Mucosa of stomach (tissue), 1 donor: Measurements from ENCODE around the gene PITPNC1.
"Not testable (repeated sequence)": the region's sequence is repeated elsewhere in the genome, so short reads cannot be mapped to it uniquely, and the experiment has no call there.

ENCODE experiments used
- H3K27me3 ChIP-seq: one replicate; pipeline ENCODE4 v1.7.0; 2013; ENCODE audit warnings: mild to moderate bottlenecking, low read length; ENCODE audit not compliant: control insufficient read depth, insufficient read depth
- H3K36me3 ChIP-seq: one replicate; pipeline ENCODE4 v1.7.0; 2013; ENCODE audit warnings: low read length; ENCODE audit not compliant: control insufficient read depth, insufficient read depth
- H3K4me1 ChIP-seq: one replicate; pipeline ENCODE4 v1.7.0; 2013; ENCODE audit warnings: mild to moderate bottlenecking, low read length; ENCODE audit not compliant: control insufficient read depth, insufficient read depth
- H3K4me3 ChIP-seq: one replicate; pipeline ENCODE4 v1.7.0; 2013; ENCODE audit warnings: low read length
- H3K9ac ChIP-seq: one replicate; pipeline ENCODE4 v1.7.0; 2013; ENCODE audit warnings: mild to moderate bottlenecking, low read length, moderate library complexity
- H3K9me3 ChIP-seq: one replicate; pipeline ENCODE4 v1.7.0; 2013; ENCODE audit warnings: mild to moderate bottlenecking, low read length, moderate library complexity; ENCODE audit not compliant: control insufficient read depth
- donor health status: Pancreatic carcinoma.

PITPNC1 gene

GRCh38 chr17:67727152-67728039, 350.3 kb downstream of the PITPNC1 start:
- H3K27me3 ChIP-seq, result not testable (repeated sequence)
- peaks cover 13% of the 10 kb centered on the region for H3K36me3 ChIP-seq

GRCh38 chr17:67729903-67730302, 352.8 kb downstream of the PITPNC1 start:
- Histone ChIP-seq H3K27me3 (no peaks in the 10 kb centered on the region), H3K9ac (no peak overlapping the region), H3K9me3 (no peaks in the 10 kb centered on the region), H3K36me3 (peaks cover 13% of the 10 kb centered on the region), H3K4me3 (no peak overlapping the region), H3K4me1 (no peaks in the 10 kb centered on the region)

More at GRCh38 chr17:67727152-67728039, 350.3 kb downstream of the PITPNC1 start:
- not testable (repeated sequence) for H3K9me3 ChIP-seq, H3K4me1 ChIP-seq, H3K9ac ChIP-seq, H3K4me3 ChIP-seq

- no peaks in the 10 kb centered on the region for H3K27me3 ChIP-seq
- no peaks in the 10 kb centered on the region for H3K9me3 ChIP-seq
- no peaks in the 10 kb centered on the region for H3K4me1 ChIP-seq
- no peak overlapping the region for H3K4me3 ChIP-seq
- H3K9ac ChIP-seq, result no peak overlapping the region
- peaks cover 13% of the 10 kb centered on the region for H3K36me3 ChIP-seq
These were observed 353.6 kb downstream of the PITPNC1 start for GRCh38 chr17:67730731-67731130.

- no peak overlapping the region for H3K9ac ChIP-seq
- no peaks in the 10 kb centered on the region for H3K4me1 ChIP-seq
- H3K4me3 ChIP-seq, result no peak overlapping the region
- peaks cover 15% of the 10 kb centered on the region for H3K36me3 ChIP-seq
- H3K9me3 ChIP-seq, result no peaks in the 10 kb centered on the region
- H3K27me3 ChIP-seq, result no peaks in the 10 kb centered on the region
These were observed 356.4 kb downstream of the PITPNC1 start for GRCh38 chr17:67733449-67733848.

- Histone ChIP-seq H3K9ac (no peak overlapping the region), H3K27me3 (no peaks in the 10 kb centered on the region), H3K36me3 (peaks cover 10% of the 10 kb centered on the region), H3K4me1 (no peaks in the 10 kb centered on the region), H3K9me3 (no peaks in the 10 kb centered on the region), H3K4me3 (no peak overlapping the region)
These were observed 360.1 kb downstream of the PITPNC1 start for GRCh38 chr17:67737145-67737544.

- Histone ChIP-seq H3K27me3 (no peaks in the 10 kb centered on the region), H3K4me1 (no peaks in the 10 kb centered on the region), H3K9ac (no peak overlapping the region), H3K9me3 (no peaks in the 10 kb centered on the region), H3K36me3 (peaks cover 10% of the 10 kb centered on the region), H3K4me3 (no peak overlapping the region)
These were observed 364.9 kb downstream of the PITPNC1 start for GRCh38 chr17:67742025-67742424.
